DND-41 (cell line): ENCODE data around the gene PTPN1.

Source experiments
- CTCF ChIP-seq: IDR thresholded peaks from 2 replicates; pipeline ENCODE4 v1.5.1; 2012; ENCODE audit warnings: borderline replicate concordance, low read length, moderate library complexity, mild to moderate bottlenecking; ENCODE audit not compliant: poor library complexity, severe bottlenecking; ENCODE audit errors: extremely low read depth
- EZH2 ChIP-seq: IDR thresholded peaks from 3 replicates; pipeline ENCODE4 v1.6.1; 2012; ENCODE audit warnings: borderline replicate concordance, low read depth, mild to moderate bottlenecking, moderate library complexity, low read length, inconsistent platforms; ENCODE audit not compliant: severe bottlenecking

DNA sequence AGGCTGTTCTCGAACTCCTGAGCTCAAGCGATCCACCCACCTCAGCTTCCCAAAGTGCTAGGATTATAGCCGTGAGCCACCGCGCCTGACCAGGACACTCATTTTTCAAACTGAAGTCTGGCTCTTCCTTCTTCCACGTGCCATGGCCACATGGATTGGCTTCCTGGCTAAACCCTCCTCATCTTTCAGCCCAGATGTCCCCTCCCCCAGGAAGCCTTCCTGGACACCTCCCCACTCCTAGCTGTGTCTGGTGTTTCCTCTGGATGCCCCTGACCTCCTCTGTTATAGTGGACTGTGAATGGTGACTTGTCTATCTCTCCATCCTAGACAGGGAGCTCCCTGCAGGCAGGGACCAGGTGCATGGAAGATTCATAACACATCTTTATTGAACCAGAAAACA, 124.0 kb downstream of the PTPN1 start:
- TF ChIP-seq CTCF: no peak
- no peak for TF ChIP-seq EZH2
